HG02840 (cell line): ENCODE results near the gene LPAR6.

Source experiments
- ATAC-seq: cut with Tn5 transposase; IDR thresholded peaks from one replicate; pipeline ENCODE4 v1.9.1; 2021; ENCODE audit warnings: mild to moderate bottlenecking, moderate library complexity, moderate number of reproducible peaks; ENCODE audit not compliant: unreplicated experiment, low FRiP score

LPAR6 gene

DNA sequence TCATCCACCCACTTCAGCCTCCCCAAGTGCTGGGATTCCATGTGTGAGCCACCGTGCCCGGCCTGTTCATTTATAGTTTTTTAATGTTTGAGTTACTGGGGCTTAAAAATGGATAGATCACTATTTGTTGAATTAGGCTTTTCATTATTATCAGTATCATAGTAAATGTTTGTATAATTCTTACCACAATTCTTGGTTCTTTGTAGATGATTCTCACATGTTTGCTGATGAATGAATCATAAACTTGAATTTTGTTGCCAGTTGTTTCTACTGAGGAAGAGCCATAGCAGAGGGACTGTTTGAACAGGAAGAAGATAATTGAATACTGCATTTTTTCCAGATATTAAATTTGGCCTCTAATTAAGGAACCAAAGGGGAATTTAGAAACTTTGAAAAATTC is 2.6 kb upstream of the LPAR6 start:
- ATAC-seq = no peak

DNA sequence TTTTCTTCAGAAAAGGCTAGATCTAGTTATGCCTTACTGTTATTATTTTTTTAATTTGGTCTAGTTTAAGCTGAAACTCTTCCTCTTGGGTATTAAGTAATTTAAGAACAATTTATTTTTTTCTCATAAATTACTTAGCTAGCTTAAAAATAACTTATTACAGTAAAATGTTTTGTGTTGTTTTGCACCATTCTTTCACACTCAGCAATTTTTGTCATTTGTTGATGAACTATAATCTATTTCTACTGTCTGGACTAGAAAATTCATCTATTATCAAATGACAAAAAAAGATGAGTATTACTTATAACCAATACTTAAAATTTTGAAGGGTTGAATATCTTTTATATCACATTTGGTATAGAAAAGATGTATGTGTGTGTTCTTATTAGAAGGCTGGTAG is 1.6 kb upstream of the LPAR6 start:
- no peak for ATAC-seq

- no peak for ATAC-seq
Observed at GRCh38 chr13:48411841-48412531, 927 bp downstream of the LPAR6 start.

DNA sequence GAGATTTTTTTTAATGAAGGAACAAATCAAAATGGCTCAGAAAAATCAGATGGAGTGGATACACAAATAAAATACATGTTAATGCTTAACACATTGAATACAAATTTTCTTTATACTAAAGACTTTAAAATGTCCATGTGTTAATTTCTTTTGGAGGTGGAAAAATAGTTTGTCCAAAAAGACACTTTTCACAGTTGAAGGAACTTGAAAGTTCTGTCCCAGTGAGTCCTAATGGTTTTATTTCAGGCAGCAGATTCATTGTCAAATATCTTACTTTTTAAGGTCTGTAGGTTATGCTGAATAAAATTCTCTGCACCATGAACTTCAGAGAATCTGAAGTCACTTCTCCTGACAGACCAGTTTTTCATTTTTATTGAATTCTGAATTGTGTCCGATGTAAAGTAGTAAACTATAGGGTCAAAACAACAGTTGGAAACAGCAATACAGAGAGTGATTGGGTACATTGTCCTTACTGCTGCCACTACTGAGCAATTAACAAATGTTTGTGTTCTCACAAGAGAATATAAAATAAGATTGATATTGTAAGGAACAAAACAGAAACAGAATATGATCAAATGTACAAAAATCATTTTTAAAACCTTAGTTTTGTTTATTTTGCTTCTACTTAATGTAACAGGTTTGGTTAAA is 1.6 kb downstream of the LPAR6 start:
- no peak for ATAC-seq

GRCh38 chr13:48410199-48410598 is 2.7 kb downstream of the LPAR6 start:
- no peak for ATAC-seq

GRCh38 chr13:48405875-48406274 is 7.0 kb downstream of the LPAR6 start:
- ATAC-seq = no peak

DNA sequence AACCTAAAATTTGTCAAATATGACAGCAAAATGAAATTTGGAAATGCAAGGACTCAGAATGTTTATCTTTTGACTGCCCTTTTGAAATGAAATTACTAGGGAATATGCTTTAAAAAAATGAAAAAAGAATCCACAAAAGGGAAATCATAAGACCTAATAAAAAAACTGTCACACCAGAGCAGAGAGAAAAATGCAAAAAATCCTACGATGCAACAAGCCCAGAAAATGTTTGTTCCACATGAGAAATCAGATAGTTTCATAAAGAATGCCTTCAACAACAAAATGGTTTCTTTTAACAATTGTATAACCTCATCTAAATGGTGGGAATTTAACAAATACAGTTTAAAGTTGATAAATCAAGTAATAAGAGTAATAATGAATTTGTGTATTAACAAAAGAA is 8.0 kb downstream of the LPAR6 start:
- no peak for ATAC-seq

DNA sequence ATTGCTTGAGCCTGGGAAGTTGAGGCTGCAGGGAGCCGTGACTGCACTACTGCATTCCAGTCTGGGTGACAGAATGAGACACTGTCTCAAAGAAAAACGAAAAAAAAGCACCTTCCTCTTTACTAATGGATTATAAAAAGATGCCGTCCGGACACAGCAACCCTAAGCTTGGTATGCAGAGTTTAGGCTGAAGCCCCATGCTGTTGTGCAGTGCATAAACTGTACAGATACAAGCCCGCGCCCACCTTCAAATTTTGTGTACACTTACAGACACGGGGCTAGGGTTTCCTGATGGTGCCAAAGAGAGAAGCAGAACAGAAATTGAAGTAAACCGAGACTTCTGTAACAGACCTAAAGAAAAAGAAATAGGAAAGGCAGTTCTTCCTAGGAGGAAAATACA is 9.0 kb downstream of the LPAR6 start:
- ATAC-seq = no peak

- peak; percentile 59 for ATAC-seq
Observed at GRCh38 chr13:48403151-48403631, 9.7 kb downstream of the LPAR6 start.

GRCh38 chr13:48402325-48402932 is 10.5 kb downstream of the LPAR6 start:
- ATAC-seq = no peak

- ATAC-seq = no peak
Observed at GRCh38 chr13:48401480-48401879, 11.4 kb downstream of the LPAR6 start.

- no peak for ATAC-seq
Observed at GRCh38 chr13:48400850-48401291, 12.0 kb downstream of the LPAR6 start.

- no peak for ATAC-seq
Observed at GRCh38 chr13:48400090-48400694, 12.7 kb downstream of the LPAR6 start.

DNA sequence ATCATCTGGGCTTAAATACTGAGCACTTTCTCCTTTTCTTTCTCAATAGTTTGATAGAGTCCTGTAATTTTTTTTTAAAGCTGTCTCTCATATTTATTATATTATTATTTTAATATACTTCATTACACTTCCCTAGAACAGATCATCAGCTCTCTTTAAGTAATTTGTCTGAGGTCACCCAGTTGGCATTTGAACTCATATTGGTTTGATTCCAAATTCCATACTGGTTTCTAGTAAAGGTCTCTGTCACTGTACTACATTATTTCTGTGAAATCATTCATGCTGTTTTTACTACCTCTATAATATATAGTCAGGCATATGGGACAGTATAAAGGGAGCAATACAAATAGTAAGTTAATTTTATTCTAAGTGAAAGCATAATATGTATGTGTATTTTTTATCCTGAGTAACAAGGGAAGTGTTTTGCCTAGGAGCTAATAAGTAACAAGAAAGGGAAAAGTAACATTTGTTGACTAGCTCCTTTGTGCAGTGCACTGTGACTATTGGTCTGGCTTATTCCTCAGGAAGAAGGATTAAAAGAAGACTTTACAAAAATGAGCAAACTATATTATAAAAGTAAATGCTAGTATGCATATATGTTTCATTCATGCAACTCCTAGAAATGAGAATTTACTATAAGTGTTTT is 14.3 kb downstream of the LPAR6 start:
- ATAC-seq = no peak

GRCh38 chr13:48397744-48398143 is 15.2 kb downstream of the LPAR6 start:
- ATAC-seq = no peak

GRCh38 chr13:48393698-48394085 is 19.2 kb downstream of the LPAR6 start:
- ATAC-seq = no peak

DNA sequence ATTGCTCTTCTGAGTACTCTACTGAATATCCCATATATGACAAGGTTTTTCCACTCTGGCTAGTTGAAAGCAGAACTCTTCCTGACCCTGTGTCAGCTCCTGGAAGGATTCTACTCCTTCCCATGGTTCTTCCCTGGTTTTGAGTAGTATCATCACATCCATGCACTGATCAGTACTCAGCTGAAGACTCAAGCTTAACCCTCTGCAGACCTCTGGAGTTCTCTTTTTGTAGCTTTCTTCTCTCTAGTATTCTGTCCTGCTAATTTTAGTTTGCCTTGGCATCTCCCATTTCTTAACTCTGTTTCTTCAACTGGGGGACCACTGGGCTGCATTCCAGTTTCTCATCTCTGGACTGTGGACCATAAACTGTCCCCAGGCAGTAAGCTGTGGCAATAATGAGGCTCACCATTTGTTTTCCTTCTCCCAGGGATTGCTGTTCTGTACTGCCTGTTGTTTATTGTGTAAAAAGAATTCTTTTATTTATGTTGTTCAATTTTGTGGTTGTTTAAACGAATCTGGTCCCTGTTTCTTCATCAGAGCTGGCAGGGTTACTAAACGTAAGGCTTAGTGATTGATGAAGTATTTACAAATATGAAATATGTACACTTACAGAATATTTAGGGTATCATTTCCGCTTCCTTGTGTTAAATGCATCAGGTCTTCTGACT is 19.7 kb downstream of the LPAR6 start:
- ATAC-seq = no peak

- no peak for ATAC-seq
Observed at GRCh38 chr13:48391257-48391656, 21.7 kb downstream of the LPAR6 start.

DNA sequence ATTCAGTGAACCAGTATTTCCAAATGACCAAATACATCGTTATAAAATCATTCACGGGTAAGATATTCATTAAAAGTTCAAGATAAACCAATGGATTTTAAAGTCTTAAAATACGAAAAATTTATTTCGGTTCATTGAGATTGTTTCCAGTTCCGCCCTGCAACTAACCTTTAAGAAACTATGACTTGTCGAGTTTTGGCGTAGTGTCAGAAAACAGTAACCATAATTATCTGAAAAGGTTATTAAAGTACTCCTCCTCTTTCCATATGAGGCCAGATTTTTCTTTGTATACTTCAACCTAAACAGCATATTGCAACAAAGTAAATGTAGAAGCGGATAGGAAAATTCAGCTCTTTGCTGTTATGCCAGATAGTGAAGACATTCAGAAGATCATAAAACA is 26.1 kb downstream of the LPAR6 start:
- ATAC-seq = no peak

- no peak for ATAC-seq
Observed at GRCh38 chr13:48383384-48383783, 29.5 kb downstream of the LPAR6 start.
